Lower lobe of right lung (tissue), 2 donors: ENCODE results near the gene PHACTR1. TPM values are rescaled to one million over a fixed set of nuclear protein-coding genes. Genes with fewer than 3 reads are reported as not detected.

Experiments used
- ATAC-seq, 2 donors: fragments of 200-7000 bp; cut with Tn5 transposase; one replicate each; pipeline ENCODE4 v1.9.1; 2020 to 2022; ENCODE audit warnings: mild to moderate bottlenecking in 2 of 2, moderate library complexity in 2 of 2
- DNase-seq: peaks from one replicate; pipeline ENCODE4 v3.0.0-alpha.2; 2020
- H3K27ac ChIP-seq: fragments of 200-600 bp; one replicate; pipeline ENCODE4 v1.8.0; 2022
- H3K27me3 ChIP-seq: fragments of 200-600 bp; one replicate; pipeline ENCODE4 v1.8.0; 2022; ENCODE audit warnings: low read depth
- H3K36me3 ChIP-seq: fragments of 200-600 bp; one replicate; pipeline ENCODE4 v1.8.0; 2022; ENCODE audit warnings: mild to moderate bottlenecking
- H3K4me1 ChIP-seq: fragments of 200-600 bp; one replicate; pipeline ENCODE4 v1.8.0; 2022
- H3K4me3 ChIP-seq: fragments of 200-600 bp; one replicate; pipeline ENCODE4 v1.8.0; 2022; ENCODE audit warnings: mild to moderate bottlenecking
- H3K9me3 ChIP-seq: fragments of 200-600 bp; one replicate; pipeline ENCODE4 v1.8.0; 2022
- intact Hi-C: fragments of 100-400 bp; cut with DNase I; formaldehyde crosslinking; loops from one replicate; pipeline ENCODE4 v1.11.0; 2022
- total RNA-seq: library from RNA; stranded (reverse); fragmentation: NEBNext Ultra II Directional; extraction: Animal tissue kit (Norgen Biotek cat#: 25700); gene quantifications from one replicate; pipeline ENCODE4 v1.2.1, GENCODE V29; 2021
- TF ChIP-seq, protein P1 (sequence below): fragments of 200-600 bp; IDR thresholded peaks from one replicate; pipeline ENCODE4 v1.8.0; 2022; ENCODE audit warnings: antibody characterized with exemption, mild to moderate bottlenecking
- donor health status: DM: no; HTN: yes; CAD: no; lungs with severe emphysema.

Gene PHACTR1
- total RNA-seq, 1 donor from 2014 or later, result 91.0 TPM

DNA sequence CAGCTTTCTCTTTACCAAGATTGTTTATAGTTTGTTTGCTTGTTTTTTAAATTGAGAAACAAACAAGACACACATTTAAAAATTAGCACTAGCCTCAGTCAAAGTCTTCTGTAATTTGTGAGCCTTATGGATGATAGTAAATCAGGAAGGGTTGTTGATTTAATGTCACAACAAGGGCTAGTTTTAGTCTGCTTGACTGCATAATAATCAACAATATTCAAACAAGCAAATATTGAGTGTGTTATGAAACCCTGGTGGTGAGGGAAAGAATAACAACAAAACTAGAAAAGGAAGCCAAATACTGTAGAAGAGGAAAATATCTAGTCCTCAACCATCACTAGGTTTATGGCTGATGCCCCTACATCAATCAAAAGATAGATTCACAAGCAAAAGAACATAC is 383.2 kb downstream of the PHACTR1 start:
- TF ChIP-seq, protein P1, sequence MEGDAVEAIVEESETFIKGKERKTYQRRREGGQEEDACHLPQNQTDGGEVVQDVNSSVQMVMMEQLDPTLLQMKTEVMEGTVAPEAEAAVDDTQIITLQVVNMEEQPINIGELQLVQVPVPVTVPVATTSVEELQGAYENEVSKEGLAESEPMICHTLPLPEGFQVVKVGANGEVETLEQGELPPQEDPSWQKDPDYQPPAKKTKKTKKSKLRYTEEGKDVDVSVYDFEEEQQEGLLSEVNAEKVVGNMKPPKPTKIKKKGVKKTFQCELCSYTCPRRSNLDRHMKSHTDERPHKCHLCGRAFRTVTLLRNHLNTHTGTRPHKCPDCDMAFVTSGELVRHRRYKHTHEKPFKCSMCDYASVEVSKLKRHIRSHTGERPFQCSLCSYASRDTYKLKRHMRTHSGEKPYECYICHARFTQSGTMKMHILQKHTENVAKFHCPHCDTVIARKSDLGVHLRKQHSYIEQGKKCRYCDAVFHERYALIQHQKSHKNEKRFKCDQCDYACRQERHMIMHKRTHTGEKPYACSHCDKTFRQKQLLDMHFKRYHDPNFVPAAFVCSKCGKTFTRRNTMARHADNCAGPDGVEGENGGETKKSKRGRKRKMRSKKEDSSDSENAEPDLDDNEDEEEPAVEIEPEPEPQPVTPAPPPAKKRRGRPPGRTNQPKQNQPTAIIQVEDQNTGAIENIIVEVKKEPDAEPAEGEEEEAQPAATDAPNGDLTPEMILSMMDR, result no peak
- Histone ChIP-seq H3K4me1 (peaks cover 25% of the 10 kb centered on the region), H3K9me3 (no peaks in the 10 kb centered on the region), H3K27ac (no peak overlapping the region), H3K4me3 (no peak overlapping the region), H3K27me3 (no peaks in the 10 kb centered on the region), H3K36me3 (no peaks in the 10 kb centered on the region)
- no peak for ATAC-seq
- DNase-seq, result no peak
- intact Hi-C loops, result no loop called here

DNA sequence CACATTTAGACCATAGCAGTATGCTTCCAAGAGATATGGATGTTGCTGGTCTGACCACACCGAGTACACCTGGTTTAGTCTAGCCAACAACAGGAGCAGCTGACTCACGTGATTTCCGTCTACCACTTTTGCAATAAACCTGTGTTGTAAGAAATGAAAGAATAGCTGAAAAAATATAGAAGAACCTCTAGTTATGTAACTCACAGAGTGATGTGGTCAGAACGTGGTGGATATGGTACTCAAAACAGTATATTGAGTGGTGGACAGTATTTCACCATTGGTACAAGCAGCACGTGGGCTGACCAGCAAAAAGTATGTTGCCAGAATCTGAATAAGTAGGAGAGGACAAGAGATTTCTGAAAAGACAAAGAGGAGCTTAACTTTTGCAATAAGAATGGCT is 384.8 kb downstream of the PHACTR1 start:
- H3K9me3 ChIP-seq, result no peaks in the 10 kb centered on the region
- TF ChIP-seq, protein P1, result no peak
- H3K27ac ChIP-seq, result no peak overlapping the region
- no peaks in the 10 kb centered on the region for H3K36me3 ChIP-seq
- H3K27me3 ChIP-seq, result no peaks in the 10 kb centered on the region
- no peak overlapping the region for H3K4me3 ChIP-seq
- peak; percentile 20 to 44 for ATAC-seq
- intact Hi-C loops, result no loop called here
- DNase-seq, result no peak
- peaks cover 24% of the 10 kb centered on the region for H3K4me1 ChIP-seq

DNA sequence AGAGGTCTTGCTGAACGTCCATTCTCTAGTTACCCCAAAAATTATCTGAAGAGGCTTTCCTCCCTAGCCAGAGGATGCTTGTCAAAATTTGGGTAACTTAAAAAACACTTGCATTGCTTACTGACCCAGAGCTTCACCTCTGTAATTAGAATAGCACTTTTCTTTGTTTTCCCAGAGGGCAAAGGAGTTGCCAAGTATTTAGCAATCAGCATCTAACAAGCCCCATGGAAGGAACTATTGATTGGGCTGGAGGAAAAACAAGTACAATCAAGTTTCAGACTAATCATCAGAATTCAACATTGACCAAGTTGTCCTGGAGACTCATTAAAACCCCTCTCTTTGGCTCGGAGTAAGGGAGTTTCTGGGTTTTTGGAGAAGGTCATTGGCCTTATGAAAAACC is 385.4 kb downstream of the PHACTR1 start:
- Histone ChIP-seq H3K36me3 (no peaks in the 10 kb centered on the region), H3K4me3 (no peak overlapping the region), H3K9me3 (no peaks in the 10 kb centered on the region), H3K27ac (no peak overlapping the region), H3K27me3 (no peaks in the 10 kb centered on the region), H3K4me1 (peaks cover 18% of the 10 kb centered on the region)
- ATAC-seq, result no peak
- intact Hi-C loops, result no loop called here
- TF ChIP-seq, protein P1, result no peak
- no peak for DNase-seq

DNA sequence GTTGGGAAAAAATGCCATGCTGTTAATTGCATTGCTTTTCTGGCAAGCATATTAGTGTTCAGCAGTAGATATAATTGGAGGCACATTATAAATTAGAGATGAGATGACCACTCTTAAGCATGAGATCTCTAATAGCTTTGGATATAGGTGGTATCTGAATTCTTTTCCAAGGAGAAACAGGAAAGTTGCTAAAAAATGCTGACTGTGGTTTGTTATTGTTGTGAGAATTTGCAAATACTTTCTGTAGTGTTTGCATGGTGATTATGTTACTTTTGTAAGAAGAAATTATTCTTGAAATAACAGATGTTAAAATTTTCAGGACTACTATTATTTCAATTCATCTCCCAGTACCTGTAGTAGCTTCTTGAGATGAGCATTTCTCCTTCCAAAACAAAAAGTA is 386.6 kb downstream of the PHACTR1 start:
- TF ChIP-seq, protein P1, result no peak
- no peak overlapping the region for H3K4me3 ChIP-seq
- DNase-seq, result no peak

DNA sequence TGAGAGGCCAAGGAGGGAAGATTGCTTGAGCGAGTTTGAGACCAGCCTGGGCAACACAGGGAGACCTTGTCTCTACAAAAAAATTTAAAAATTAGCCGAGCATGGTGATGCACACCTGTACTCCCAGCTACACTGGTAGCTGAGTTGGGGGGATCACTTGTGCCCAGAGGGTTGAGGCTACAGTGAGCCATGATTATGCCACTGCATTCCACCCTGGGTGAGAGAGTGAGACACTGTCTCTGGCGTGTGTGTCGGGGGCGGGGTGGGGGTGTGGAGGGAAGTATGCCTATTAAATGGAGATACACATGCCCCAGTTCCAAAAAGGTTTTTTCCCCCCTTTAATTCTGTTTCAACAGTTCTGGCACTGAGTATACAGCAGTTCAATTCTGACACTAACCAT is 388.6 kb downstream of the PHACTR1 start:
- Histone ChIP-seq H3K9me3 (no peaks in the 10 kb centered on the region), H3K27ac (no peak overlapping the region), H3K27me3 (no peaks in the 10 kb centered on the region), H3K4me1 (peaks cover 5% of the 10 kb centered on the region), H3K36me3 (no peaks in the 10 kb centered on the region), H3K4me3 (no peak overlapping the region)
- intact Hi-C loops, result no loop called here
- ATAC-seq (no peak), DNase-seq (no peak)
- TF ChIP-seq, protein P1, result no peak

More for the DNA sequence above, 386.6 kb downstream of the PHACTR1 start:
- Histone ChIP-seq H3K9me3 (no peaks in the 10 kb centered on the region), H3K36me3 (no peaks in the 10 kb centered on the region), H3K27me3 (no peaks in the 10 kb centered on the region), H3K4me1 (peaks cover 7% of the 10 kb centered on the region), H3K27ac (no peak overlapping the region)
- no peak for ATAC-seq
- intact Hi-C loops, result no loop called here

DNA sequence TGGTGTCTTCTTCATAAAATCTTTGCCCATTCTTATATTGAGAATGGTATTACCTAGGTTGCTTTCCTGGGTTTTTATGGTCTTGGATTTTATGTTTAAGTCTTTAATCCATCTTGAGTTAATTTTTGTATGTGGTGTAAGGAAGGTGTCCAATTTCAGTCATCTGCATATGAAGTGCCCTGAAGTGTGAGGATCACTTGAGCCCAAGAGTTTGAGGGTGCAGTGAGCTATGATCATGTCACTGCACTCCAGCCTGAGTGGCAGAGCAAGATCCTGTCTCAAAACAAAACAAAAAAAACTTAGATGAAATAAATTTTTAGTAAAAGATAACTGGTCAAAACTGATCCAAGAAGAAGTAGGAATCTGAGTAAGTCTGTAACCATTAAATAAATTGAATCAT is 396.4 kb downstream of the PHACTR1 start:
- H3K9me3 ChIP-seq, result no peaks in the 10 kb centered on the region
- no peak overlapping the region for H3K27ac ChIP-seq
- DNase-seq (no peak), ATAC-seq (peak in 1 of 2 donors; percentile 67)
- TF ChIP-seq, protein P1, result no peak
- H3K27me3 ChIP-seq, result no peaks in the 10 kb centered on the region
- intact Hi-C loops, result no loop called here
- peaks cover 6% of the 10 kb centered on the region for H3K4me1 ChIP-seq
- no peak overlapping the region for H3K4me3 ChIP-seq
- H3K36me3 ChIP-seq, result no peaks in the 10 kb centered on the region
